ENCODE results near the gene ABCB9. TPM values are rescaled to one million over a fixed set of nuclear protein-coding genes. Genes with fewer than 3 reads are reported as not detected.
"Not testable (repeated sequence)": the region's sequence is repeated elsewhere in the genome, so short reads cannot be mapped to it uniquely, and the experiment has no call there.

The ABCB9 gene
- total RNA-seq, 1 experiment from 2014 or later = 7.4 TPM

DNA sequence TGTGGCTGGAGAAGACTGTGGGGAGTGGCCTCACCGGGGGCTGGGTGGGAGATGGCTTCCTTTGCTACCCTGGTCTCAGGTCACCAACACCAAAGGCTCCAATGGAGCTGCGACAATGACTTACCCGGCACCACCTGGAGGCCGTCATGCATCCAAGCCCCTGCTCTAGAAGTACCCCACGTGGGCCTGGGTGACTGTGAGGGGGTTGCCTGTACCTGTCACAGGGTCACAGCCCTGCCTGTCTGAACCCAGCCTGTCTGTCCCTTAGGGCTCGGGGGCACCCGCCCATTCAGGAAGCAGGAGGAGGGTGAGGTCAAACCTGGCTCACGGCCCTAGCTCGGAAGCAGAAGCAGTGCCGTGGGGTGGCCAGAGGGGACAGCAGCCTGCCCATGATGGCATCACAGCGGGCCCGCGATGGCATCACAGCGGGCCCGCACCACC lies 18.9 kb downstream of the ABCB9 start:
- in situ Hi-C loops (cut with HindIII; ENCODE audit: low sequenced_read_pairs) = loop anchor here (5.0 kb wide), 1 partner anchor 65 kb away; no protein-coding TSS in a partner anchor
- peak; percentile 49 for DNase-seq (ENCODE audit: low spot score)

DNA sequence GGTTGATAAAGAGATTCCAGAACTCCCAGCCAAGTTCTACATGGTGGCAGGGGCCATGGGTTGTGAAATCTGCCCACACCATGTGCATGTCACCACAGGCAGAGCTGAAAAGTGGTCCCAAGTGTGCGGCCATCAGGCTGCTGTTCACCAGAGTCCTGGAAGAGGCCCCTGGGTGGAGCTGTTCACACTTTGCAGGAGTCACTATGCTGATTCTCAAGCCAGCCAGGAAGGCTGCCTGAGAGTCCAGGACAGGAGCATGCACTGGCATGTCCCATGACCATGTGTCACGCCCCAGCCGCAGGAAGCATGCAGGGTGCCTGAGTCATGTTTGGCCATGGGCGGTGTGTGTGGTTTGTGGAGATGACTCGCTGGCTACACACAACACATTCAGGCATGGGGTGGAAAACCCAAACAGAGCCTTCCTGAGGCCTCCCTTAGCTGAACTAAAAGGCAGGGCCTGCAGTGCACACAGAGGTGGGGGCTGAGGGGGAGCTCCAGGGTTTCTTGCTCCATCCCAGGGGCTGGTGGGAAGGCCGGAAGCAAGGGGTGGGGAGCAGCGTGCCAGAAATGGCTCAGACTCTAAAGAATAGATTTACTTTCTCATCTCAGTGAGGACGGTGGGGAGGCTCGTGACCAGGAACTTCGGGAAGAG lies 19.4 kb downstream of the ABCB9 start:
- DNase-seq (ENCODE audit: low spot score) = peak; percentile 43
- in situ Hi-C loops (cut with HindIII; ENCODE audit: low sequenced_read_pairs) = loop anchor here (5.0 kb wide), 1 partner anchor 65 kb away; no protein-coding TSS in a partner anchor

DNA sequence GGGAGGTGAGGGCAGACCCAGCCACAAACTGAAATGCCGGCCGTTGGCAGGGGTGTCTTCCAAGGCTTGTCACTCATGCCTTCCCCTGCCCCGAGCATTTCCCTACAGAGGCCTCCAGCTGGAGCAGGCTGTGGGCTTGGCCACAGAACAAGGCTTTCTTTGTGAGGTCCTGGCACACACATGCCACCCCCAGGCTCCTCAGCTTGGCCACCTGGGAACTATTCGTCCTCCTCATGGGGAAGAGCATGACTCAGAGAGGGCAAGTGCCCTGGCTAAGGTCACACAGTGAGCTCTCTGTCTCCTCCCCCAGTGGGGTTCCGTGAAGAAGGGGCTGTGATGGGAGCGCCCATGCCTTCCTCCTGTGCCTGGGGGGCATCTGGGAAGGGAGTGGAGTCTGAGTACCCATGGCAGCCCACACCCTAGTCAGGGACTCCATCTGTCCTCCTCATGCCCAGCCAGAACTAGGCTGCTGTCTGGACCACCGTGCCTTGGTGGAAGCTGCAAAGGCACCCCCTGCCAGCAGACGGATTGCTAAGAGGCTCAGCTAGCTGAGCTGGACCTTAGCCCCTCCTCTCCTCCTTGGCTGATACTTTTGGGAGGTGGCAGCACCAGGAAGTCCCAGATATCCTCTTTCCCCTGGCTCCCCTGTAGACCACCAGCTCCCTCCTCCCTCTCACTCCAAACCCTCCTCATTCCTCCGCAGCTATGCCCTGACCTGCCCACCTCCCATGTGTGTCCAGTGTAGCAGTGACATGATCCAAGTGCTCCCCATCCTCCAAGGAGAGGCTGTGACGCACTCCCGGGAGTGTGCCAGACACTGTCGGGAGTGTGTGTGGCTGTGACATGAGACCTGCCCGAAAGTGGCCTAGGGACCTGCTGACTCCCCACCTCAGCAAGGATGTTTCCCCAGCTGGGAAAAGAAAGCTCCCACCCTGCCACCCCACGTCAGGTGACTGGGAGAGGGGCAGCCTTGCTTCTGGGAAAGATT lies 21.4 kb downstream of the ABCB9 start:
- in situ Hi-C loops (cut with HindIII; ENCODE audit: low sequenced_read_pairs) = loop anchor here (5.0 kb wide), 1 partner anchor 63 kb away; no protein-coding TSS in a partner anchor
- DNase-seq (ENCODE audit: low spot score) = peak; percentile 43

GRCh38 chr12:122943196-122943595 lies 23.1 kb downstream of the ABCB9 start:
- DNase-seq (ENCODE audit: low spot score) = no peak
- in situ Hi-C loops (cut with HindIII; ENCODE audit: low sequenced_read_pairs) = no loop called here

GRCh38 chr12:122942637-122943036 lies 23.6 kb downstream of the ABCB9 start:
- no peak for DNase-seq (ENCODE audit: low spot score)
- in situ Hi-C loops (cut with HindIII; ENCODE audit: low sequenced_read_pairs) = no loop called here

DNA sequence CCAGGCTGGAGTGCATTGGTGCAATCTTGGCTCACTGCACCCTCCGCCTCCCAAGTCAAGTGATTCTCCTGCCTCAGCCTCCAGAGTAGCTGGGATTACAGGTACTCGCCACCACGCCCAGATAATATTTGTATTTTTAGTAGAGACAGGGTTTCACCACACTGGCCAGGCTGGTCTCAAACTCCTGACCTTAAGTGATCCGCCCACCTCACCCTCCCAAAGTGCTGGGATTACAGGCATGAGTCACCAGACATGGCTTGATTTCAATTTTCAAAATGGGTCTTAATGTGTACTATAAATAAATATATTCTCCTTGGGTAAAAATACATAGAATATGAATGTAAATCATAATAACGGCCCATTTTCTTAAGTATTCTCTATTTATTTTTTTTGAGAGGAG lies 24.9 kb downstream of the ABCB9 start:
- DNase-seq (ENCODE audit: low spot score); in situ Hi-C loops (cut with HindIII; ENCODE audit: low sequenced_read_pairs): not testable (repeated sequence)

- no peak for DNase-seq (ENCODE audit: low spot score)
- in situ Hi-C loops (cut with HindIII; ENCODE audit: low sequenced_read_pairs) = no loop called here
These were observed 27.1 kb downstream of the ABCB9 start for GRCh38 chr12:122939125-122939524.

- in situ Hi-C loops (cut with HindIII; ENCODE audit: low sequenced_read_pairs) = no loop called here
- no peak for DNase-seq (ENCODE audit: low spot score)
These were observed 28.6 kb downstream of the ABCB9 start for GRCh38 chr12:122937622-122938091.

- no peak for DNase-seq (ENCODE audit: low spot score)
- in situ Hi-C loops (cut with HindIII; ENCODE audit: low sequenced_read_pairs) = no loop called here
These were observed 30.9 kb downstream of the ABCB9 start for GRCh38 chr12:122935318-122935717.

DNA sequence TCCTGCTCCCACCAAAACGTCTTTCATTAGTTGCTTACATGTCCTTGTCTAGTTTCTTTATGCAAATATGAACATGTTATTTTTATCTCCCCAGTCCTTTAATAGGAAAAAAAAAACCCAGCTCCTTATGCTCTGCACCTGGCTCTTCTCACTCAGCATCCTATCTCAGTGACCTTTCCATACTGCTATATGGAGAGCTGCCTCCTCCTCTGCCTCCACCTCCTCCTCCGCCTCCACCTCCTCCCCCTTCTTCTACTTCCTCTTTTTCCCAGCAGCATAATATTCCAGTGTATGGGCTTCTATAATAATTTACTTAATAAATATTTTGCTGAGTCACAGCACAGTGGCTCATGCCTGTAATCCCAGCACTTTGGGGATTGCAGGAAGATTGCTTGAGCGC lies 31.5 kb downstream of the ABCB9 start:
- DNase-seq (ENCODE audit: low spot score) = no peak
- in situ Hi-C loops (cut with HindIII; ENCODE audit: low sequenced_read_pairs) = no loop called here

DNA sequence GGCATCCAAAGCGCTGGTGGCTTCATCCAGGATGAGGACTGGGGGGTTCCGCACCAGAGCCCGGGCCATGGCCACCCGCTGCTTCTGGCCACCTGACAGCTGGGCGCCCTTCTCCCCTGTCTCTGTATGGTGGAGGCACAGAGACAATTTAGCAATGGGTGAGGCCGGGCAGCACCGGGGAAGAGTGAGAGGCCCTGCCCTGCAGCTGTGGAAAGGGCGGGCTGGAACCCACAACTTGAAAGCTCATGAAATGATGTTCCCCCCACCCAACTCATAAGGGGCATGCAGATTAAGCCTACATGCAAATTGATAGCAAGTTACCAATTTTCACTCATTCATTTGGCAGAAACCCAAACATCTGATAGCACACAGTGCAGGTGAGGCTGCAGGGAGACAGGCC lies 34.1 kb downstream of the ABCB9 start:
- DNase-seq (ENCODE audit: low spot score) = no peak
- in situ Hi-C loops (cut with HindIII; ENCODE audit: low sequenced_read_pairs) = no loop called here

GRCh38 chr12:122929812-122930211 lies 36.5 kb downstream of the ABCB9 start:
- DNase-seq (ENCODE audit: low spot score) = no peak
- in situ Hi-C loops (cut with HindIII; ENCODE audit: low sequenced_read_pairs) = no loop called here

DNA sequence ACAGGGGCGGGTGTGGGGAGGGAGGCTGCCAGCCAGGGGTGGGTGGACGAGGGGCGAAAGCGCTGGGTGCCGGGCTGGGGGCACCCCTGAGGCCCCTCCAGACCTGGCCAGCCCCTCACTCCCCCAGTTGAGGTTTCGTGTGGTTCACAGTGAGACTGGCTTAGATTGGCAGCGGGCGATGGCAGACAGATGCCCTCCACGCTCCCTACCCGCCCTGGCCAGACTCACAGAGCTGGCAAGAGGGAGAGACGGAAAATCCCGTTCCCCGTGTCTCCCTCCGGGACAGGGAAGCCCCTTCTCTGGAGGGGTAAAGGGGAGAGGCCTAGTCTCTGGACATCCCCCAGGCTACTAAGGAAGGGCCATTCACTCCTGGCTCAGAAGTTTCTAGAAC lies 37.1 kb downstream of the ABCB9 start:
- no peak for DNase-seq (ENCODE audit: low spot score)
- in situ Hi-C loops (cut with HindIII; ENCODE audit: low sequenced_read_pairs) = no loop called here

- DNase-seq (ENCODE audit: low spot score) = no peak
- in situ Hi-C loops (cut with HindIII; ENCODE audit: low sequenced_read_pairs) = no loop called here
These were observed 37.7 kb downstream of the ABCB9 start for GRCh38 chr12:122928404-122929147.

DNA sequence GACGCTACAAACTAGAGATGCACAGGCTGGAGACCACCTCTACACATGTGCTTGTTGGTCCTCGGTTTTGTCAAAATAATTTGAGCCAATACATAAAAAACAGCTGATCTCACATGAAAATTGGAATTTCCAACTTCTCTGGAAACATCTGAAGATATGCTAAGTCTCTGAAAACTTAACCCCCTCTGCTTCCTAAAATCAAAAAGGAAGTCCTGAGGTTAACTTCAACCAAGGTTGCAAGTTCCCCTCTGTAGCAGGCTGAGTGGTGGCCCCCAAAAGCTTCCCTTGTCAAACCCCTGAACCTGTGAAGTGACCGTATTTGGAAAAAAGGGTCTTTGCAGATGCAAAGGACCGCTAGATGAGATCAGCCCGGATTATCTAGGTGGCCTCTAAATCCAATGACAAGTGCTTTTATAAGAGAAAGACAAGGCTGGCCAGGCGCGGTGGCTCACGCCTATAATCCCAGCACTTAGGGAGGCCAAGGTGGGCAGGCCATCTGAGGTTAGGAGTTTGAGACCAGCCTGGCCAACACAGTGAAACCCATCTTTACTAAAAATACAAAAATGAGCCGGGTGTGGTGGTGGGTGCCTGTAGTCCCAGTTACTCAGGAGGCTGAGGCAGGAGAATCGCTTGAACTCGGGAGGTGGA lies 38.4 kb downstream of the ABCB9 start:
- in situ Hi-C loops (cut with HindIII; ENCODE audit: low sequenced_read_pairs) = no loop called here
- no peak for DNase-seq (ENCODE audit: low spot score)

DNA sequence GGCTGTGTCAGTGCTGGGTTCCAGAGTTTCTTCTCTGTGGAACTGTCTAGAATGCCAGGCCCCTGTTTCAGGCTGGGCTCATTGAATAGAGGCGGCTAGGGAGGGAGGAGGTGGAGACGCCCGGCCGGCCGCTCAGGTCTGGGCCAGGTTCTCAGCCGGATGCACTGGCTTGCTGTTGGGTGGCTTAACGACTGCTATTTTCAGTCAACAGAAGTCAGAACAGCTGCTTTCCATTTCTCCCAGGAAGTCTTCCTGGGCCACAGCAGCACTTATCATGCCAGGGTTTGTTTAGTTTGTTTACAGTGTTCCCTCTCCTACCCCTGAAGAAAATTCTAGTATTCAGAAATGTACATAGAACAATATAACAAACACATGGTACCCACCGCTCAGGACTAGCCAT lies 44.3 kb downstream of the ABCB9 start:
- in situ Hi-C loops (cut with HindIII; ENCODE audit: low sequenced_read_pairs) = no loop called here
- no peak for DNase-seq (ENCODE audit: low spot score)

DNA sequence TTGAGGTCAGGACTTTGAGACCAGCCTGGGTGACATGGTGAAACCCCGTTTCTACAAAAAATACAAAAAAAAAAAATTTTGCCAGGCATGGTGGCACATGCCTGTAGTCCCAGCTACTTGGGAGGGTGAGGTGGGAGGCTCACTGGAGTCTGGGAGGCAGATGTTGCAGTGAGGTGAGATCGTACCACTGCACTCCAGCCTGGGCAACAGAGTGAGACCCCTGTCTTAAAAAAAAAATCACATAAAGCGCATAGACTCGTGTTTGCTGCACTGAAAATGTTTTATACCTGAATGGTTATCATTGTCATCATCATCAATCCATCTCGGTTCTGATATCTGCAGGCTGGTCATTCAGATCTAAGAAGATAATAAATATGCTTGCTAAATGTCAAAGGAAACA lies 45.6 kb downstream of the ABCB9 start:
- no peak for DNase-seq (ENCODE audit: low spot score)
- in situ Hi-C loops (cut with HindIII; ENCODE audit: low sequenced_read_pairs) = no loop called here

DNA sequence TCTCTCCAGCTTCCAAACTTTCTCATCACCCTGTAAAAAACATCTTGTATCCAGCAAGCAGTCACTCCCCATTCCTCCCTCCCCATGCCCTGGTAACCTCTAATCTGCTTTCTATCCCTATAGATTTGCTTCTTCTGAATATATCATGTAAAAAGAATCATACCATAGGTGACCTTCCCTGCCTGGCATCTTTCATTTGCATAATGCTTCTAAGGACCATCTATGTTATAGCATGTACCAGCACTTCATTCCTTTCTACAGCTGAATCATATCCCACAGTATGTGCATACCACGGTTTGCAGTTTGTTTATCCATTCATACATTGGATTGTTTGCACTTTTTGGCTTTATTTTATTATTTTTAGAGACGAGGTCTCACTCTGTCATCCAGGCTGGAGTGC lies 47.4 kb downstream of the ABCB9 start:
- DNase-seq (ENCODE audit: low spot score) = no peak
- in situ Hi-C loops (cut with HindIII; ENCODE audit: low sequenced_read_pairs) = no loop called here

GRCh38 chr12:122917507-122918121 lies 48.6 kb downstream of the ABCB9 start:
- peak; percentile 11 for DNase-seq (ENCODE audit: low spot score)
- in situ Hi-C loops (cut with HindIII; ENCODE audit: low sequenced_read_pairs) = no loop called here
